HepG2 (cell line): ENCODE data around the gene YIPF1. TPM values are rescaled to one million over a fixed set of nuclear protein-coding genes. Genes with fewer than 3 reads are reported as not detected.
A peak's percentile ranks its signal among the peaks of the same experiment; 100 is the strongest.

Source experiments
- ARID3A ChIP-seq: IDR thresholded peaks from 2 replicates; pipeline ENCODE4 v1.6.1; 2012; ENCODE audit warnings: low read depth, low read length, improper control_type of control experiment
- BHLHE40 ChIP-seq: IDR thresholded peaks from 2 replicates; pipeline ENCODE4 v1.6.1; 2011; ENCODE audit warnings: low read length, improper control_type of control experiment
- CREM ChIP-seq, 2 experiments: sonication (generic) in 1 of 2; formaldehyde crosslinking in 1 of 2; IDR thresholded peaks; 2 replicates each; pipeline versions ENCODE4 v1.4.0 to v1.6.1; 2016 to 2020; ENCODE audit warnings: antibody characterized with exemption in 1 of 2, mild to moderate bottlenecking in 1 of 2, missing genetic modification reagents in 1 of 2
- DR1 ChIP-seq: sonication (generic); formaldehyde crosslinking; IDR thresholded peaks from 2 replicates; pipeline ENCODE4 v1.8.0; 2021; ENCODE audit warnings: mild to moderate bottlenecking, missing genetic modification reagents, inconsistent platforms
- ERF ChIP-seq: IDR thresholded peaks from 2 replicates; pipeline ENCODE4 v1.6.1; 2018; ENCODE audit warnings: missing biosample characterization, missing genetic modification reagents
- FOXM1 ChIP-seq: sonication (generic); formaldehyde crosslinking; IDR thresholded peaks from 2 replicates; pipeline ENCODE4 v1.5.0; 2020; ENCODE audit warnings: missing genetic modification reagents
- HOXA3 ChIP-seq: sonication (generic); formaldehyde crosslinking; IDR thresholded peaks from 2 replicates; pipeline ENCODE4 v1.5.0; 2020; ENCODE audit warnings: missing genetic modification reagents
- NR0B2 ChIP-seq: sonication (generic); formaldehyde crosslinking; IDR thresholded peaks from 2 replicates; pipeline ENCODE4 v1.4.0; 2020; ENCODE audit warnings: mild to moderate bottlenecking, missing genetic modification reagents
- RBFOX2 ChIP-seq: fragments of 200-400 bp; formaldehyde crosslinking; IDR thresholded peaks from 2 replicates; pipeline ENCODE4 v1.6.1; 2017; ENCODE audit warnings: low read depth, mild to moderate bottlenecking, low read length
- RNF219 ChIP-seq: sonication (generic); formaldehyde crosslinking; IDR thresholded peaks from 2 replicates; pipeline ENCODE4 v1.5.0; 2020; ENCODE audit warnings: mild to moderate bottlenecking, missing genetic modification reagents
- RORA ChIP-seq: sonication (generic); formaldehyde crosslinking; IDR thresholded peaks from 2 replicates; pipeline ENCODE4 v1.5.0; 2020; ENCODE audit warnings: mild to moderate bottlenecking, missing genetic modification reagents, moderate library complexity
- SIX4 ChIP-seq: sonication (generic); formaldehyde crosslinking; IDR thresholded peaks from 2 replicates; pipeline ENCODE4 v1.4.0; 2020; ENCODE audit warnings: missing genetic modification reagents
- ZBTB43 ChIP-seq: sonication (generic); formaldehyde crosslinking; conservative IDR thresholded peaks from 2 replicates; pipeline ENCODE4 v1.4.0; 2020; ENCODE audit warnings: missing genetic modification reagents
- ZC3H4 ChIP-seq: sonication (generic); formaldehyde crosslinking; IDR thresholded peaks from 2 replicates; pipeline ENCODE4 v1.4.0; 2020; ENCODE audit warnings: missing genetic modification reagents, borderline replicate concordance
- ZGPAT ChIP-seq: IDR thresholded peaks from 2 replicates; pipeline ENCODE4 v1.6.1; 2016; ENCODE audit warnings: mild to moderate bottlenecking
- ZNF264 ChIP-seq: sonication (generic); formaldehyde crosslinking; IDR thresholded peaks from 2 replicates; pipeline ENCODE4 v1.4.0; 2020; ENCODE audit warnings: missing genetic modification reagents
- ZNF343 ChIP-seq: sonication (generic); formaldehyde crosslinking; IDR thresholded peaks from 2 replicates; pipeline ENCODE4 v1.4.0; 2020; ENCODE audit warnings: mild to moderate bottlenecking, missing genetic modification reagents
- ZNF414 ChIP-seq: sonication (generic); formaldehyde crosslinking; IDR thresholded peaks from 2 replicates; pipeline ENCODE4 v1.5.0; 2020; ENCODE audit warnings: missing genetic modification reagents
- ZNF652 ChIP-seq: IDR thresholded peaks from 2 replicates; pipeline ENCODE4 v1.6.1; 2016; ENCODE audit warnings: low read depth, borderline replicate concordance
- ZNF883 ChIP-seq: sonication (generic); formaldehyde crosslinking; IDR thresholded peaks from 2 replicates; pipeline ENCODE4 v1.5.1; 2020; ENCODE audit warnings: mild to moderate bottlenecking, missing genetic modification reagents; ENCODE audit errors: not compliant biosample characterization
- ZSCAN12 ChIP-seq: sonication (generic); formaldehyde crosslinking; IDR thresholded peaks from 2 replicates; pipeline ENCODE4 v1.9.0; 2021; ENCODE audit warnings: mild to moderate bottlenecking, missing genetic modification reagents
- polyA plus RNA-seq, 8 experiments: library from polyadenylated mRNA; depleted of rRNA in 3 of 8; stranded (reverse) in 7 of 8; unstranded in 1 of 8; fragments of >200 nt; fragmentation: Illumina TruSeq in 4 of 8; extraction: Trizol in 4 of 8; gene quantifications; 2 replicates each; pipeline versions ENCODE4 v1.2.1 to v1.2.3, GENCODE V29; 2011 to 2016; ENCODE audit warnings: low read depth in 4 of 8, missing spikeins in 1 of 8, mixed read lengths in 1 of 8; ENCODE audit not compliant: insufficient read depth in 1 of 8
- total RNA-seq, 5 experiments: library from RNA; depleted of rRNA; stranded (reverse); fragments of >200 nt; fragmentation: Illumina TruSeq; extraction: Trizol; gene quantifications; 2 replicates each; pipeline ENCODE4 v1.2.3, GENCODE V29; 2016; ENCODE audit warnings: low read depth in 1 of 5

The YIPF1 gene
- total and polyA plus RNA-seq, 2 of the 13 experiments (the other 11 are each of a cell fraction or from before 2014, with no cell fraction given), result 21.1 to 31.9 TPM

- TF ChIP-seq ZGPAT (CRISPR knock-in tag), result peak; percentile 98
- TF ChIP-seq ZNF652 (CRISPR knock-in tag), result peak; percentile 38; the same call in 1 of the 2 replicates
- peak; percentile 79 for TF ChIP-seq ZBTB43
- TF ChIP-seq ZNF414 (CRISPR knock-in tag), result no peak
- TF ChIP-seq ERF, result peak; percentile 82
- no peak; the same call in 1 of the 2 replicates for TF ChIP-seq ARID3A
- no peak for TF ChIP-seq ZC3H4
- peak; percentile 89; the same call in 1 of the 2 replicates for TF ChIP-seq NR0B2 (CRISPR knock-in tag)
- TF ChIP-seq ZNF883 (CRISPR knock-in tag), result peak; percentile 86
- TF ChIP-seq FOXM1 (CRISPR knock-in tag), result no peak
- peak; percentile 95 for TF ChIP-seq RBFOX2
- TF ChIP-seq ZSCAN12 (CRISPR knock-in tag), result peak; percentile 95; the same call in 1 of the 2 replicates
- TF ChIP-seq RORA (CRISPR knock-in tag), result no peak
- TF ChIP-seq DR1 (CRISPR knock-in tag), result peak; percentile 84
- TF ChIP-seq BHLHE40, result peak; percentile 88
- TF ChIP-seq SIX4 (CRISPR knock-in tag), result no peak
- TF ChIP-seq ZNF343 (CRISPR knock-in tag), result peak; percentile 97
- TF ChIP-seq CREM (IDR thresholded peaks at IDR 0.05), result peak; percentile 100
- TF ChIP-seq CREM (CRISPR knock-in tag; IDR thresholded peaks at IDR 0.05), result no peak
- TF ChIP-seq RNF219, result no peak; the same call in 1 of the 2 replicates
- 0 out of 2 replicates have a peak, but pooled peaks have one; percentile 75 for TF ChIP-seq ZNF264 (CRISPR knock-in tag)
- peak; percentile 91 for TF ChIP-seq HOXA3 (CRISPR knock-in tag)
These were observed 51.5 kb downstream of the YIPF1 start, which contains the start of gene NDC1 (continued) for GRCh38 chr1:53837924-53838653.
